Limb (tissue), 2 donors: ENCODE data around the gene BEND5.

Experiments used
- DNase-seq, 2 donors: peaks; one replicate each; pipeline ENCODE4 v3.0.0-alpha.2; 2016; ENCODE audit errors: extremely low spot score in 2 of 2

The BEND5 gene

DNA sequence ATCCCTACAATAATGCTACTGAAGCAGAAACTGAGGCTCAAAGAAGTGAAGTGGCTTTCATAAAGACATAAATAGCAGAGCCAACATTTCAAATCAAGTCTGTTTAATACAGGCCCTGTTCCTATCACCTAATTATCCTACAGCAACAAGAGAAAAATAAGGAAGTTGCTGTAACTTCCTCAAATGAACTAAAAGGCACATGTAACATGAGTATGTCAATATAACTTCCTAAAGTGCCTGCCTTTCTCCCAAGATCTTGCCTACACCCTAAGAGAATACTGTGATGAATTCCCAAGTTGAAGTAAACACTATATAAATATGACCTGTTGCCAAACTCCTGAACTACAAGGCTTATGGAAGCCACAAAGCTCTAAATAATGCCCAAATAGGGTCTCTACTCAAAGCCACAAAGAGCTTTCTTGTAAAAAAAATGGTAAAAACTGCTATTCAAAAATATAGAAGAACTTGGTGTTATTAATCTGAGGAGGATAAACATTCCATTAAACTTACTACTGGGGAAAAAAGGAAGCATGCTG, 8.6 kb downstream of the BEND5 start:
- no peak for DNase-seq

DNA sequence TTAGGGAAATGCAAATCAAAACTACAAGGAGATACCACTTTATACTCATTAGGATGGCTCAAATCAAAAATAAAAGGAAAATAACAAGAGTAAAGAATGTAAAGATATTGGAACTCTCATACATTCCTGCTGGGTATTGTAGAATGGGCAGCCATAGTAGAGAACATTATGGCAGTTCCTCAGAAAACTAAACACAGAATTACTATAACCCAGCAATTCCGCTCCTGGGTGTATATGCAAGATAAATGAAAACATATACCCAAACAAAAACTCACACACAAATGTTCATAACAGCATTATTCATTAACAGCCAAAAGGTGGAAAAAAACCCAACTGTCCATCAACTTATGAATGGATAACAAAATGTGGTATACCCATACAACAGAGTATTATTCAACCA, 11.4 kb downstream of the BEND5 start:
- no peak for DNase-seq

DNA sequence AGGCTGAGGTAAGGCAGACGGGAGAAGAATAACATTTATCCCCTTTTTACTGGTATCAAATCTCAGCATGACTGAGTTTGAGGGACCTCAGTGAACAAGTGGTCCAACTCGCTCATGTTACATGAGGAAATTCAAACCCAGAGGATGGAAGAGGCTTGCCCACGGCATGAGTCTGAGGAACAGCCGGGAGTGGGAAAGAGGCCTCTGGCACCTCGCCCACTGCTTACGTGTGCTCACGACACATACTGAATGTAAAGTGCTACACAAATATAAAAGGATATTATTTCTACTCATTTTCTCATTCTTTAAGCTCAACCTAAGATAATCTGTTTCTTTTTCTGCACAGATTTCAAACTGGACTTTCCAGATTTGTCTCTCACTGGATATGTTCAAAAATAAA, 14.7 kb downstream of the BEND5 start:
- DNase-seq = peak; percentile 34 to 47

DNA sequence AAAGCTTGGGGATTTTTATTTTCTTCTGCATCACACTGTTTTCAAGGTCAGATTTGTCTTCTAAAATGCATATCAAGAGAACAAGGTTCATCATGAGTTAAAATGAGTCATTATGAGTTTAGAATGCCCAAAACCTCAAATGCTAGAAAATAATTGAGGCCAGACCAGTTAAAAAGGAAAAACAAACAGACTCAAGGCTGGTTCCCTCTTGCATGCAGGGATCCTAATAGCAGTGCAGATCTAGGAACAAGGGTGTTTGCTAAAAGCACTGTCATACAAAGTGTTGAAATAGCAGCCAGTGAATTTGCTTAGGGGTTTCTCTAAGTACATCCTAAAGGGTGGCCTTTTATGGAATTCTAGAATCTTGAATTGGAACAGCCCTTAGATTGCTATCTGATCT, 15.3 kb downstream of the BEND5 start:
- DNase-seq = no peak

DNA sequence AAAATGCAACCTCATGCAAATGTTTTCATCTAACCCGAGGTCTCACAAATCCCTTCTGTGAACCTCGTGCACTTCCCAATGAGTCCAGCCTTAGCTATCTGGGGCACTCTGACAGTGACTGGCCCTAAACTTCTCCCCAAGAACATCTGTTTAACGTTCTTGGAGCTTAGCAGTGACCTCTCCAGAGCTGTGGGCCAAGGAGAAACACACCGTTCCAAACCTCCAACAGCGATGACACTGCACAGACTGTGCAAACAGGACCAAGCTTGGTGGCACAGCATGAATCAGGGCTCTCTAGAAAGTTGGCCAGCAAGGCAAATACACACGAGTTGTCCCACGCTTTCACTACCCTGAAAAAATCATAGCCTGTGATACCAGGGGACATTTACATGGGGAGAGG, 15.8 kb downstream of the BEND5 start:
- no peak for DNase-seq

DNA sequence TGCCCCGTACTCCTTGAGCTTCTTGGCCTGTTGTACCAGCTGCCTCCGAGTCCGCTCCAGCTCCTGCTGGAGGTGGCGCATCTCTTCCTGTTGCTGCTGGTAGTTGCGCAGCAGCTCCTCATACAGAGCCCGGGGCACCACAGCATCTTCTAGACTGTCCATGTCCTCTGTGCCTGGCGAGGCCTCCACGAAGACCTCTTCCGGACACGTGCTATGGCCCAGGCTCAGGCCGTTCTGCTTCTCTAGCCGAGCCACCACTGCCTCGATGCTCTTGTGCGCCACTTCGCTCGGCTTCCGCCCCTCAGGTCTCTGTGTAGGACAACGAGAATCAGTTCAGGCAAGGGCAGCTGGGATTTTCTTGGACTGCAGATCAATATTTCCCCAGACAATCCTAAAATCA, 17.7 kb downstream of the BEND5 start:
- DNase-seq = no peak

DNA sequence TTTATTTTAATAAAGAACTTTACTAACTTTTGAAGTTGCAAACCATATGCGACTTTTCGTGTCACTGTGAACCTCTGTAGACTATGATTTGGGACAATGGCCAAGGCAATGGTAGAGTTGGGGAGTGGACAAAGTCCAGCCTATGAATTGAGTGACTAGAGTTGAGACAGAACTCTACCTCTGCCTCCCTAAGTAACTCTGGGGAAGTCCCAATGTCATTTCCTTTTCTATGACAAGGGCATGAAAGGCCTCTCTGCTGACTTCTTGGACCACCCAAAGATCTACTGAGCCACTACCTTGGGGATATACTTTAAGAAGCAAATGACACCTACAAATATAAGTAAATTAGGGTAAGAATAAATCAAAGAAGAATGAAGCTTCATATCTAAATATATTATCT, 19.3 kb downstream of the BEND5 start:
- DNase-seq = no peak

DNA sequence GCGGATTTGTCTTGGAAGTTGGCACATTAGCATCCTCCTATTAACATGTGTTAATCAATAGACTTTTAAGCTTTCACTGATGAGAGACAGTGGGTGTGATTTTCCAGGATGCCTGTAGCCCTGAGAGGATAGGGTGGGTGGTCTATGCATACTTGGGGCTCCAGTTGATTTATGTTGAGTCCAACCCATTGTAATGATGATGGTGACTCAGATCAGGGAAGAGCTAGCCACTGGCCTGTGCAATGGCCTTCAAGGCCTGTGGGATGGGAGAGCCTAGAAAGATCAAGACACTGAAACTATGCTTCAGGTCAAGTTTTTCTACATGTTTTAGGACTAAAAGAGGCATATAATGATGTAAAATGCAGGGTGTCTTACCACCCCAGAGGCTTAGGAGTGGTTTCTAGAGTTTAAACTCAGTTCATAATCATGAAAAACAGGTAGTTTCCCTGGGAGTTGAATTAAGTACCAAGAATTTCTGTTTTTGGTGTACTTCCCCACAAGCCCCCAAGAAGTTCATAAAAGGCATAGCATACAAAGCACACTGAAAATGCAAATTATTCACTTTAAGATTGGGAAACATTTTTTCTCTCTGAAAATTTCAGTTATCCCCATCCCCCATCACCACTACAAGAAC, 19.9 kb downstream of the BEND5 start:
- DNase-seq = no peak

DNA sequence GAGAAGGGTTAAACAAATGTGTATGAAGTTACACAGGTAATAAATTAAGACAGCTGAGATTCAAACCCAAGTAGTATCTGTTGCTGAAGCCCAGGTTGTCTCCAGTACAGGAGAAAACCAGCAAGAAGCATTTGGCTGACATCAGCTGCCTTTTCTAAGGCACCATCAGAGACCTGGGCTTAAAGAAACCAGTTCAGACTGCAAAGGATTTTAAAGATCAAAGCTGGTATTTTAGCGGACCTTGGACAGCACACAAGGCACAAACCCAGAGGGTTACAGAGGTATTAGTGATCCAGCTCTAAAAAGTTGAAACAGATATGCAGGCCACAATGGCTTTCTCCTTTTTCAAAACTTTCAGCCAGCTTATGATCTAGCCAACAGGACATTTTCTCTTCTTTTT, 23.4 kb downstream of the BEND5 start:
- DNase-seq = no peak

DNA sequence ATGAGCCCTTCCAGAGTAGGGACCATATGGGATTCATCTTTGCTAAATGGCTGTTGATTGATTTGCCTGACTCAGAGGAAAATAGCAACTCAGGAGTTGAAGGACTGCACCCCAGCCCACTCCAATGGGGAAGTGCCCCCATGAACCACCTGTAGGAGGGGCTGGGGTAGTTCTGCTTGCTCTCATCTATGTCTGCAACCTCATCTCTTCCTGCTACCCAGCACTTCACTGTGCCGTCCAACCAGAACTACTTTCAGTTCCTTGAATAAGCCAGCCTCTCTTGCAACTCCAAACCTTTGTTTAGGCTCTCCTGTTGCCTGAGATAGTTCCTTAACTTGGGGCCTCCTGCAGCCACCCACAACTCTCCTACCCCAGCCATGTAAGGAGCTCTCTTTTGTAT, 26.6 kb downstream of the BEND5 start:
- no peak for DNase-seq

DNA sequence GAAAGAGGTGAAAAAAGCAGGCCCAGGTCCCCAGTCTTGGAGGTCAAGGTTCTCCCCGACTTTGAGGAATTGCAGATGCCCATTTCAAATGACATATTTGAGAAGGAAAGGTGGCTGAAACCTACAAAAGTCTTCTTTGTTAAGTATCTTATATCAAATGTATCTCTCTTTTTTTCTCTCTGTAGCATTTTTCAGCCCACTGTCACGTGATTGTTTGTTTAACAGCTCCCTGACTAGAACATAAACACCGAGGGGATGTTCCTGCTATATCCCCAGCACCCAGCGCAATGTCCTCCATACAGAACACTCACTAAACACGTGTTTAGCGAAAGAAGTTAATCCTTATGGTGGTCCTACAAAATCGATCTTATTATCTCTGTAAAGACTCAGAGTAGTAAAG, 27.6 kb downstream of the BEND5 start:
- DNase-seq = no peak

DNA sequence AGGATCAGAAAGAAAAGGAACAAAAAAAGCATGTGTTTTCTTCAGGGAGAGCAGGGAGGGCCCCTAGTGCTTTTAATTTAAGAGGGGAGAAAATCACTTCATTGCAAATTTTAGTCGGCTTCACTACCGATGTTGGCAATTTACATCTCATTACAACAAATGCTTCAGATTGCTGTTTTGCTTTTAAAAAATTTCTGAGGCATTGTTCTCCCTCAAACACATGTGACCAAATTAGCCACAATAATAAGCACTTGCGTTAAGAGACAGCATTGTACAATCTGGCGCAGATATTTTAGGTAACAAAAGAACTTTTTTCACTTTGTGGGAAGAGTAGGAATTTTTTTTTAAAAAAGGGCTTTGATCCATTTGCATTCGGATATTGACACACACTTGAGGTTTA, 29.8 kb downstream of the BEND5 start:
- DNase-seq = no peak

DNA sequence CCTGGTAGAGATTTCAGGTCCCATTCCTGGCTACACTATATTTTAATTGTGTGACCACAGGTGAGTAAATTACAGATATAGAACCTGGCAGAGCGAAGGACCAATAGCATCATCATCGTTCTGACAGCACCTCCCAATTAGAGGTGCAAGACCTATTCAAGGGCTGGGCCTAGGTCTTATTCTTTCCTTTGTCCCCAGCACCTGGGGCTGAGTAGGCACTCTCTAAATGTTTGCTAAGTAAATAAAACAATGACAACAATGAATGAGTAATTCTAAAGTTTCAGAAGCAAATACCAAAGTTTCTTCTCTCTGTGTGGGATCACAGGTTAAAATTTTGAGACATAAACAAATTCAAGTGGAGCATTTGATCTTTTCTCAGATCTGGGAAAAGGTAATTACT, 32.7 kb downstream of the BEND5 start:
- no peak for DNase-seq

DNA sequence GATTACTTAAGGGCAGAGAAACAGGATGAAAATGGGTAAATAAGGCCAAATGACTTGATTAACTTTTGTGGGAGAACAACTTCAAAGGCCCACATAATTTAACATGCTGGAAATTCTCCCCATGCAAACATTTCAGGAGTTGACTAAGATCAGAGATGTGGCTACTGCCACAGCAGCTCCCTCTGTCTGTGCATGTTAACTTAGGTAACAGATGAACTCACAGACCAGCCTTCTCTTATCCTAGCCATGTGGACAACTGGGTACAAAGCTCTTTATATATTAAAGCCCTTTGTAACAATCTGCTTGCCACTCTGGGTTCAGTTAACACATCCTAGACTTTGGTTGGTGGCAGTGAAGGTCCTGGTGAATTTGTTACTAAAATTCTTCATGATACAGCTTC, 33.2 kb downstream of the BEND5 start:
- DNase-seq = no peak

DNA sequence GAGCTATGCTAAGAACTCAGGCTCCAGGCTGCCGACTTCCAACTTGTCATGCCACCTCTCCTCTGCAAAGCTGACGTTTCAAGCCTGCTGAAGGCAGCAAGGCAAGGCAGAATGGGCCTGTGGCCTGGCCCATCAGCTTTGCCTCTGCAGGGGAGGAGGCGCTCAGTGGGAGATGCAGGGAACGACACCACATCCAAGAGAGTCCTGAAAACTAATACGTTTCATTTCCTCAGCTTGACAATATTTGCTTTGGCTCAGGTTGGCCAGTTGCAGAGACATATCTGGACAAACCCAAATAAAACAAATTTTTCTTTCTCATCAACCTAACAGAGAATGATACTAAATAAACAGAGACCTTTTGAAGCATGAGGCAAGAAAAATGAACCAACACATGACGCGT, 35.3 kb downstream of the BEND5 start:
- no peak for DNase-seq

DNA sequence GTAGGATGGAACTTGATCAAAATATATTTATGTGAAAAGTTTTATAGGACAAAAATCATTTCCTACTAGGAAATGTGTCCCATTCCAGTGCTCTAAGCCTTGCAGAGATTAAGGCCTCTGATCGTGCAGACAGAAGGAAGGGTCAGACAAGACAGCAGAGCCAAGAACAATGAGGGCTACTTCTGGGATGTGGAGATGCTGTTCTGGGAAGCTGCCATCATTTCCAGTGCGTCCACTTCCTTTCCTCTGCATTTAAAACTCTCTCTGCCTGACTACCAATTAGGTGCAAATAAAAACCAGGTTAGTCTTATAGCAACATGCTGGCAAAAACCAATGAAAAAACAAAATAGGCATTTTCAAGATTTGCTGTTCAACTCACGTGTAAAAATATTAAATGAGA, 36.1 kb downstream of the BEND5 start:
- DNase-seq = no peak

DNA sequence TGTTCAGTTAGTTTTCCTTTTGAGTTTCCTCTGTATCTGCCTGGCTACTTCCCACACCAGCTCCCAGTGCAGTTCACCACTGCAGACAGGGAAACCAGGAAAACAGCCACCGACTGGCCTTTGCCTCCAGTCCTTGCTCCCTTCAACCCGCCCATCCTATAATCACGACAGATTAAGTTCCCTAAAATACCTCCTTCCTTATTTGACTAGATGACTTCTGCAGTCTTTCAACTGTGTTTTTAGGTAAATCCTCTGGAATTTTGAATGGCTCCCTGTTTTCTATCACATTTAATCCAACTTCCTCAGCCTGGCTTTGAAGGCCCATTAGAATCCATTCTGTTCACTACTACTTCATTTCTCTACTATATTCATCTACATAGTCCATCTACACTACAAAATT, 37.6 kb downstream of the BEND5 start:
- no peak for DNase-seq

DNA sequence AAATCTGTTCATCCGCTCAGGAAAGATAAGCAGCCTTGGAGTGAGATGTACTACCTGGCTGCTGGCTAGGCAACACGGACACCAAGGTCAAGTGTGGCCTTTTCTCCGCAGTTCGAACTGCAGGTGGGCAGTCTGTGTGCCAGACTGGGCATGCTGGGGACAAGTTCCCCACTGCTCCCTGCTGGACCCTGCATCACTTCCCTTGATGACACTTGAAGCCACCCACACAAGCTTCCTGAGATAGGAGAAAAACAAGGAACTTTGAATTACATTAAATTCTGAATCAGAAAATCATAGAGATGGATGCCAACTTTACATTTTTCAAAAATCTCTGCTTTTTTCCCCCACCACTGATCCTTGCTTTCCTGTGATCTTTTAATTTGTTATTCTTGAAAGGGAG, 38.3 kb downstream of the BEND5 start:
- DNase-seq = no peak

DNA sequence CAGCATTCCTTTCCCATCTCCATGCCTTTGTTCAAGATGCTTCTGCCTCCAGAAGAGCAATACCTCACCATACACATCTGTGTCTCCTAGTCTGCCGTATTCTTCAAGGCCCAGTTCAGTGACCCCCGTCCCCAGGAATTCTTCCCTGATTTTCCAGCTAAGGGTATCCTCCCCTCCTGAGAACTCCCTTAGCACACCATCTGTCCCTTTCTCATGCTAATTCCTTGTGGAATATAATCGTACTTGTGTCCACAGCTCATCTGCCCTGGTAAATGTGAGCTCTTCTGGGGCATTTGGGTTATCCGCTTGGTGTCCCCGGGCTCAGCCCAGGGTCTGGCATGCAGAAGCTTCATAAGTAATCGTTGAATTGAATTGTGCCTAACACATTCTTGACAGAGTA, 40.9 kb downstream of the BEND5 start:
- no peak for DNase-seq

DNA sequence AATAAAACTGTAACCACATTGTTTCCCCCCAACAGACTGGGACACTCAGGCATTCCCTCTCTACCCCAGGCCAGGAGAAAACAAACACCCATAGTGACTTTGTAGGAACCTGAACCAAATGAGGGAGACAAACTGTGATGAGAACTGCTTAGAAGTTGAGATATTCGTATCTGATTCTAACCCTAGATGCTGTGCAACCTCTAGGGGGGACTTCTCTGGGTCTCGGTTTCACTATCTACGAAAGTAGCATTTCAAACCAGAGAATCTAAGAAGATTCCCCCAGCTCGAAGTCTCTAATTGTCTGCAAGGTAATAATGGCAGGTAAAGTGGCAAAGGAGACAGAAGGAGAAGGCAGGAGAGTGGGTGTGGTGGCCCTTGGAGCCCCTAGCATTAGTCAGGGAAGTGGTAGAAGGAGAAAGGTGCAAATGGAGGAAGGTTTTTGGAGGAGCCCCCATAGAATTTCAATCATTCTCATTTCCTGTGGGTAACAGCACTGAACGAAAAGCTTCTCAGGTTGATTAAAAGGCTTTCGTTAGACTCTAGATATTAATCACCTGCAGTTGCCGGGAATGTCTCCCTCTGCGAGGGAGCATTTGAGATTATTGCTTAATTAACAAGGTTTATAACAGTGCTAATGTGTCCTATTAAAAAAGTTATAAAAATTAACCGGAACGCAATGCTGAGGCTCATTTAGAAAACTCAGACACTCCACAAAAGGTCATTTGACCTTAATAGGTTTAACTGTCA, 46.4 kb downstream of the BEND5 start:
- no peak for DNase-seq

DNA sequence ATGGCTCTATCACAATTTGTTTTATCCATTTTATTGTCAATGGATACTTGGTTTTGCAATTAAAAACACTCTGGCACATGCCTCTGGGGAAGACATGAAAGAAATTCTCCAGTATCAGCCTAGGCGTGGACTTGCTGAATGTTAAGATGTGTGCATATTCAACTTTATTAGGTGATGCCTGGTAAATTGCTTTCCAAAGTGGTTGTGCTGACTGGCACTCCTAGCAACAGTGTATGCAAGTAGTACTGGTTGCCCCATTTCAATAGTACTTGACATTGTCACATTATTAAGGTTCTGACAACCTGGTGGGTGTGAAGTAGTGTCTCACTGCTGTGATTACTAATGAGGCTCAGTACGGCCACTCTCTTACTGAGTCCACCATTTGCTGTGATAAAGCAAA, 48.1 kb downstream of the BEND5 start:
- no peak for DNase-seq

DNA sequence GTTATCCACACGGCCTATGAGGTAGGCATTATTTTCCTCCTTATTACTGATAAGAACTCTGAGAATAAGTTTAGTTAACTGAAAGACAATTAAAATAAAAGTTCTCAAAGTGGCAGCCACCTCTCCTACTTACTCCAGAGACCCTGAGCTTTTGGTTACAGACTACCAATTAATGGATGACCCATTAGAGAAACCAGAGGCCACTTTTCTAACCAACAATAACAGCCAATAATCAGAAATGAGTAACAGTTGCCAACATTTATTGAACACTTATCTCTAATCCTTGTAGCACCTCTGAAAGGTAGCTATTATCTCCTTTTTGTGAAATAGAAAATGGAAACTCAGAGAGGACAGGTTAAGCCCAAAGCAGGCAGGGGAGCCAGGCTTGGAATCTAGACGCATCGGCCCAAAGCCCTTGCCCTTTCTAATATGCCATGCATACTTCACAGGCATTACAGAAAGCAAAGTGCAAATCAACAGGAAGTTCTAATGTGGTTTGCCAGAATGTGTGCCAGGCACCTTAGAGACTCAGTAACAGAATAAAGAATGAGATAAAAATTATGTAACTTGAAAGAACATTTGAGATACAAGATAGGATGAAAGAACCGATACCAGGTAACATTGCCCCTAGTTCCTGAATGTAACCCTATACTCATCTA, 50.0 kb downstream of the BEND5 start:
- no peak for DNase-seq

DNA sequence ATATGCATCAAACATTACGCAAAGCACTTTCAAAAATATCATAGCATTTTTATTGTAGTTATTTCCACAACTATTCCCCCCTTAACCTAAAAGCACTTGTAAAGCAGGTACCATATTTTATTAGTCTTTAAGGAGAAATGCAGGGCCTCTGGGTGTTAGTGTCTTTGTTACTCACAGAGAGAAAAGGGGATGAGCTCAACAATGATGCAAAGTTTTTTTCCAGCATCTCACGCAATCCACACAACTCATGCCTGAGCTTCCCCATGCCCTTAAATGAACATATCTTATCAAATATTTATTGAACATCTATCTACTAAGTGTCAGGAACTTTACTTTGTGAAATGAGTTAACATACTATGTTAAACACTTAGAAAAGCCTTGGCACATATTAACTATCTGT, 50.6 kb downstream of the BEND5 start:
- DNase-seq = no peak
